ENCODE measurements around the gene GAA.

DNA sequence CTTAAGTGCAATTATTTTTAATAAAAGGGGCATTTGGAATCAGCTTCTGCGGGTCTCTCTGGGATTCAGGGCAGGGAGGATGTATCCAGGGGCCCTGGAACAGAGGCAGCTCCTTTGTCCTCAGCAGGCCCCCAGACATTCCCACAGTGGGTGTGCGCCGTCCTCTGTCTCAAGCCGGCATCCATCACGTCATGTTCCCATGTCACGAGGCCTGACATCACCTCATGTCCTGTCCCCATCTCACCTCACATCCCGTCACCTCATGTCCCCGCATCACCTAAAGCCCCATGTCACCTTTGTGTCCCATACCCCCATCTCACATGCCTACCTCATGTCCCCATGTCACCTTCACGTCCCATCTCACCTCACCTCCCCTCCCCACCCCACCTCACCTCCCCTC, 18.5 kb downstream of the GAA start:
- TF ChIP-seq, protein P1, sequence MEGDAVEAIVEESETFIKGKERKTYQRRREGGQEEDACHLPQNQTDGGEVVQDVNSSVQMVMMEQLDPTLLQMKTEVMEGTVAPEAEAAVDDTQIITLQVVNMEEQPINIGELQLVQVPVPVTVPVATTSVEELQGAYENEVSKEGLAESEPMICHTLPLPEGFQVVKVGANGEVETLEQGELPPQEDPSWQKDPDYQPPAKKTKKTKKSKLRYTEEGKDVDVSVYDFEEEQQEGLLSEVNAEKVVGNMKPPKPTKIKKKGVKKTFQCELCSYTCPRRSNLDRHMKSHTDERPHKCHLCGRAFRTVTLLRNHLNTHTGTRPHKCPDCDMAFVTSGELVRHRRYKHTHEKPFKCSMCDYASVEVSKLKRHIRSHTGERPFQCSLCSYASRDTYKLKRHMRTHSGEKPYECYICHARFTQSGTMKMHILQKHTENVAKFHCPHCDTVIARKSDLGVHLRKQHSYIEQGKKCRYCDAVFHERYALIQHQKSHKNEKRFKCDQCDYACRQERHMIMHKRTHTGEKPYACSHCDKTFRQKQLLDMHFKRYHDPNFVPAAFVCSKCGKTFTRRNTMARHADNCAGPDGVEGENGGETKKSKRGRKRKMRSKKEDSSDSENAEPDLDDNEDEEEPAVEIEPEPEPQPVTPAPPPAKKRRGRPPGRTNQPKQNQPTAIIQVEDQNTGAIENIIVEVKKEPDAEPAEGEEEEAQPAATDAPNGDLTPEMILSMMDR (IDR thresholded peaks at IDR 0.05; ENCODE audit: insufficient read depth, low read depth, low read length) = no peak
- TF ChIP-seq EZH2 (IDR thresholded peaks at IDR 0.05; ENCODE audit: insufficient read depth, low read length) = no peak
